Karpas-422 (cell line): ENCODE data around the gene HDAC4. TPM values are rescaled to one million over a fixed set of nuclear protein-coding genes. Genes with fewer than 3 reads are reported as not detected.

Experiments
- DNase-seq: peaks from one replicate; pipeline ENCODE4 v3.0.0-alpha.2; 2015
- H2AFZ ChIP-seq: fragments of 200-600 bp; sonication (generic); 2 replicates; pipeline ENCODE4 v1.6.1; 2014; ENCODE audit warnings: antibody characterized with exemption, low read length, mixed read lengths
- H3K27ac ChIP-seq: fragments of 200-600 bp; sonication (generic); 2 replicates; pipeline ENCODE4 v1.5.1; 2014; ENCODE audit warnings: mild to moderate bottlenecking, low read length, moderate library complexity
- H3K27me3 ChIP-seq: fragments of 200-600 bp; sonication (generic); 2 replicates; pipeline ENCODE4 v1.6.1; 2014; ENCODE audit warnings: low read length, mixed read lengths
- H3K36me3 ChIP-seq: fragments of 200-600 bp; sonication (generic); 2 replicates; pipeline ENCODE4 v1.6.1; 2014; ENCODE audit warnings: low read length, mixed read lengths; ENCODE audit not compliant: insufficient read depth
- H3K4me1 ChIP-seq: fragments of 200-600 bp; sonication (generic); 2 replicates; pipeline ENCODE4 v1.6.1; 2014; ENCODE audit warnings: mild to moderate bottlenecking, low read length, mixed read lengths
- H3K4me2 ChIP-seq: fragments of 200-600 bp; sonication (generic); 2 replicates; pipeline ENCODE4 v1.6.1; 2014; ENCODE audit warnings: low read length, low read depth, mild to moderate bottlenecking; ENCODE audit not compliant: poor library complexity, severe bottlenecking
- H3K4me3 ChIP-seq: fragments of 200-600 bp; sonication (generic); 2 replicates; pipeline ENCODE4 v1.5.1; 2014; ENCODE audit warnings: mild to moderate bottlenecking, antibody characterized with exemption, low read length, mixed read lengths
- H3K79me2 ChIP-seq: fragments of 200-600 bp; sonication (generic); 2 replicates; pipeline ENCODE4 v1.6.1; 2014; ENCODE audit warnings: mild to moderate bottlenecking, low read length, mixed read lengths
- H3K9ac ChIP-seq: fragments of 200-600 bp; sonication (generic); 2 replicates; pipeline ENCODE4 v1.6.0; 2014; ENCODE audit warnings: low read length
- H3K9me2 ChIP-seq: fragments of 200-600 bp; sonication (generic), shearing (Covaris generic); replicated peaks from 2 replicates; pipeline ENCODE4 v1.6.0; 2014; ENCODE audit warnings: mild to moderate bottlenecking, low read length, moderate library complexity; ENCODE audit not compliant: insufficient read depth
- H3K9me3 ChIP-seq: fragments of 300-700, 200-600 bp; sonication (generic); 2 replicates; pipeline ENCODE4 v1.6.1; 2014; ENCODE audit warnings: low read length, mixed read lengths
- H4K20me1 ChIP-seq: fragments of 200-600 bp; sonication (generic); 2 replicates; pipeline ENCODE4 v1.6.1; 2014; ENCODE audit warnings: mild to moderate bottlenecking, antibody characterized with exemption, low read length, low read depth; ENCODE audit not compliant: insufficient read depth
- total RNA-seq: library from RNA; depleted of rRNA; stranded (reverse); fragments of >200 nt; shearing (Covaris generic); gene quantifications from 2 replicates; pipeline ENCODE4 v1.2.3, GENCODE V29; 2014; ENCODE audit warnings: low replicate concordance

Gene HDAC4
- total RNA-seq, 1 experiment from 2014 or later = 8.5 TPM

- H3K9ac ChIP-seq = no peak overlapping the region
- DNase-seq = no peak
These were observed 184.1 kb downstream of the HDAC4 start for GRCh38 chr2:239216614-239217273.

GRCh38 chr2:239215988-239216613 lies 184.7 kb downstream of the HDAC4 start:
- H3K27me3 ChIP-seq = no peaks in the 10 kb centered on the region

More at GRCh38 chr2:239216614-239217273, 184.1 kb downstream of the HDAC4 start:
- Histone ChIP-seq H3K9me3 (no peaks in the 10 kb centered on the region), H3K27me3 (no peaks in the 10 kb centered on the region), H3K79me2 (no peaks in the 10 kb centered on the region), H3K9me2 (no peaks in the 10 kb centered on the region), H3K36me3 (no peaks in the 10 kb centered on the region), H3K27ac (no peak overlapping the region), H3K4me3 (no peak overlapping the region), H4K20me1 (peaks cover 31% of the 10 kb centered on the region; the same call in 1 of the 2 replicates), H3K4me2 (no peak overlapping the region), H2AFZ (no peak overlapping the region), H3K4me1 (no peaks in the 10 kb centered on the region)

GRCh38 chr2:239215136-239215925 lies 185.5 kb downstream of the HDAC4 start:
- Histone ChIP-seq H3K9ac (no peak overlapping the region), H3K4me1 (no peaks in the 10 kb centered on the region), H3K27me3 (no peaks in the 10 kb centered on the region), H3K9me3 (no peaks in the 10 kb centered on the region), H3K4me3 (no peak overlapping the region), H3K36me3 (no peaks in the 10 kb centered on the region), H3K4me2 (no peak overlapping the region), H3K79me2 (no peaks in the 10 kb centered on the region), H3K9me2 (no peaks in the 10 kb centered on the region), H3K27ac (no peak overlapping the region), H4K20me1 (peaks cover 39% of the 10 kb centered on the region), H2AFZ (no peak overlapping the region)
- no peak for DNase-seq

More at GRCh38 chr2:239215988-239216613, 184.7 kb downstream of the HDAC4 start:
- Histone ChIP-seq H3K9me2 (no peaks in the 10 kb centered on the region), H3K9ac (no peak overlapping the region), H3K4me1 (no peaks in the 10 kb centered on the region), H3K4me2 (no peak overlapping the region), H2AFZ (no peak overlapping the region), H3K9me3 (no peaks in the 10 kb centered on the region), H3K79me2 (no peaks in the 10 kb centered on the region), H3K36me3 (no peaks in the 10 kb centered on the region), H3K4me3 (no peak overlapping the region), H4K20me1 (peaks cover 34% of the 10 kb centered on the region; the same call in 1 of the 2 replicates), H3K27ac (no peak overlapping the region)
- no peak for DNase-seq

- no peaks in the 10 kb centered on the region for H3K27me3 ChIP-seq
- no peaks in the 10 kb centered on the region for H3K36me3 ChIP-seq
- no peaks in the 10 kb centered on the region for H3K79me2 ChIP-seq
- no peak overlapping the region for H3K27ac ChIP-seq
- H3K9ac ChIP-seq = no peak overlapping the region
- no peak for DNase-seq
- H3K9me2 ChIP-seq = no peaks in the 10 kb centered on the region
- H4K20me1 ChIP-seq = peaks cover 42% of the 10 kb centered on the region
- no peak overlapping the region for H3K4me3 ChIP-seq
- H2AFZ ChIP-seq = no peak overlapping the region
- no peaks in the 10 kb centered on the region for H3K4me1 ChIP-seq
- no peak overlapping the region for H3K4me2 ChIP-seq
- no peaks in the 10 kb centered on the region for H3K9me3 ChIP-seq
These were observed 186.1 kb downstream of the HDAC4 start for GRCh38 chr2:239214725-239215124.

- Histone ChIP-seq H3K9ac (no peak overlapping the region), H3K27ac (no peak overlapping the region), H3K4me3 (no peak overlapping the region), H3K9me3 (no peaks in the 10 kb centered on the region), H3K9me2 (no peaks in the 10 kb centered on the region), H3K79me2 (no peaks in the 10 kb centered on the region), H4K20me1 (peaks cover 51% of the 10 kb centered on the region), H3K4me1 (no peaks in the 10 kb centered on the region), H3K4me2 (no peak overlapping the region), H2AFZ (no peak overlapping the region), H3K36me3 (no peaks in the 10 kb centered on the region), H3K27me3 (no peaks in the 10 kb centered on the region)
- DNase-seq = no peak
These were observed 187.1 kb downstream of the HDAC4 start for GRCh38 chr2:239213643-239214101.

GRCh38 chr2:239212929-239213642 lies 187.7 kb downstream of the HDAC4 start:
- Histone ChIP-seq H3K36me3 (no peaks in the 10 kb centered on the region), H3K9ac (no peak overlapping the region), H2AFZ (no peak overlapping the region), H3K79me2 (no peaks in the 10 kb centered on the region), H3K9me3 (no peaks in the 10 kb centered on the region), H3K4me2 (no peak overlapping the region), H4K20me1 (peaks cover 51% of the 10 kb centered on the region), H3K27me3 (no peaks in the 10 kb centered on the region), H3K9me2 (no peaks in the 10 kb centered on the region), H3K4me3 (no peak overlapping the region), H3K4me1 (no peaks in the 10 kb centered on the region), H3K27ac (no peak overlapping the region)
- DNase-seq = no peak

GRCh38 chr2:239212121-239212928 lies 188.5 kb downstream of the HDAC4 start:
- Histone ChIP-seq H3K4me3 (no peak overlapping the region), H3K27ac (no peak overlapping the region), H3K9me2 (no peaks in the 10 kb centered on the region), H3K9me3 (no peaks in the 10 kb centered on the region), H3K4me2 (no peak overlapping the region), H3K4me1 (no peaks in the 10 kb centered on the region), H3K36me3 (no peaks in the 10 kb centered on the region), H4K20me1 (peaks cover 51% of the 10 kb centered on the region), H3K79me2 (no peaks in the 10 kb centered on the region), H2AFZ (no peak overlapping the region), H3K27me3 (no peaks in the 10 kb centered on the region), H3K9ac (no peak overlapping the region)
- no peak for DNase-seq
